ENCODE results near the gene MGAT4C.

DNA sequence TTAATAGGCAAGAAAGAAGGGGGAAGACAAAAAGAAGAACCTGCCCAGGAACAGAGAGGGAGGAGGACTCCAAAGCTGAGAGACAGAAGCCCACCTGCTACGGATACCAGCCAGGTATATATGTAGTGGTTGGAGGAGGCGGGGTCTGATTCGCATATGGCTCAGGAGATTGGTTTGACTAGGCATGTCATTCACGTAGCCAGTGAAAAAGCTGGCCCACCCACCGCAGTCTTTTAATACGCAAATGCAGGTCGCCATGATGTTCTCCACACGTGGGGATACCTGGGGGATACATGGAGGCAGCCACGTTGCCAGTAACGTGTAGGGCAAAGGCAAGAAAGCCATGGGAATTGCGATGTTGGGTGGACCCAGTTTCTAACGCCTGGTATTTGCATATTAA is 308.9 kb downstream of the MGAT4C start:
- TF ChIP-seq, protein P1, sequence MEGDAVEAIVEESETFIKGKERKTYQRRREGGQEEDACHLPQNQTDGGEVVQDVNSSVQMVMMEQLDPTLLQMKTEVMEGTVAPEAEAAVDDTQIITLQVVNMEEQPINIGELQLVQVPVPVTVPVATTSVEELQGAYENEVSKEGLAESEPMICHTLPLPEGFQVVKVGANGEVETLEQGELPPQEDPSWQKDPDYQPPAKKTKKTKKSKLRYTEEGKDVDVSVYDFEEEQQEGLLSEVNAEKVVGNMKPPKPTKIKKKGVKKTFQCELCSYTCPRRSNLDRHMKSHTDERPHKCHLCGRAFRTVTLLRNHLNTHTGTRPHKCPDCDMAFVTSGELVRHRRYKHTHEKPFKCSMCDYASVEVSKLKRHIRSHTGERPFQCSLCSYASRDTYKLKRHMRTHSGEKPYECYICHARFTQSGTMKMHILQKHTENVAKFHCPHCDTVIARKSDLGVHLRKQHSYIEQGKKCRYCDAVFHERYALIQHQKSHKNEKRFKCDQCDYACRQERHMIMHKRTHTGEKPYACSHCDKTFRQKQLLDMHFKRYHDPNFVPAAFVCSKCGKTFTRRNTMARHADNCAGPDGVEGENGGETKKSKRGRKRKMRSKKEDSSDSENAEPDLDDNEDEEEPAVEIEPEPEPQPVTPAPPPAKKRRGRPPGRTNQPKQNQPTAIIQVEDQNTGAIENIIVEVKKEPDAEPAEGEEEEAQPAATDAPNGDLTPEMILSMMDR (IDR thresholded peaks at IDR 0.05): no peak
- no peak for TF ChIP-seq POLR2A (IDR thresholded peaks at IDR 0.05)
- TF ChIP-seq EP300 (IDR thresholded peaks at IDR 0.05; ENCODE audit: low read depth): no peak
- no peak for TF ChIP-seq POLR2AphosphoS5 (IDR thresholded peaks at IDR 0.05)
